GM21825 (cell line): ENCODE measurements around the gene GSTA5.
"Not testable (repeated sequence)": the region's sequence is repeated elsewhere in the genome, so short reads cannot be mapped to it uniquely, and the experiment has no call there.

ENCODE experiments used
- ATAC-seq: cut with Tn5 transposase; IDR thresholded peaks from one replicate; pipeline ENCODE4 v1.9.1; 2021; ENCODE audit warnings: mild to moderate bottlenecking, moderate library complexity; ENCODE audit not compliant: unreplicated experiment

Gene GSTA5

DNA sequence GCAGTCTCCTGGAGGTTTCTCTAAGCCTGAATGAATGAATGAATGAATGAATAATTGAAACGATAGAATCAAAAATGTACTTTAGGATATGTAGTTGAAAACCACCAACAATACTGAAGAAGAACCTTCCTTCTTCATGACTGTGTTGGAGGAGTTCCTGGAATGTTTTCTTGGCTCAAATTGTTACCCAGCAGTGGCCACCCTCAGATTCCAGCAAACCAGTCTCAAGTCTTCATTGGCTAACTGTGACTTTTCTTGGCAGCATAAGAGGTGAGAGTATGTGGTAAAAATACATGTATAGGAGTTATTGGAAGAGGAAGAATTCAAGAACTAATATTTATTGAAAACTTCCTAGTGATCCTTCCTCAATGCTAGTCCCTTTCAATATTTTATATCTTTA is 41.3 kb downstream of the GSTA5 start:
- not testable (repeated sequence) for ATAC-seq

DNA sequence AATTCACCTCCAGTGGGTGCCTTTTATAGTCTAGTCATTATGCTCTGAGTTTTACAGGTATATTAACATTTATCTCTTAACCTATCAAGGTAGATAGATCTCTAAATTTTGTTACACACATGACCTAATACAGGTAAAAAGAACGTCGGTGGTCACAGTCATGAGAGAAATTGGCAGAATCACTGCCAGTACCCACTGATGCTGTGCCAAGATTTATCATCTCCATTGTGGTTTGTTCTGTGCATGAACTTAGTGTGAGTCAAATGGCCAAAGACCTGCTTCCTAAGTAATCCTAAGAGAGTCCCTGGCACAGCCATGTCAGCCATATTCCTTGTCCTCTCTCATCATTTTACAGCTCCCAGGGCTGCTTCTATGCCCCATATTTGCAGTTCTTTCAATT is 46.2 kb downstream of the GSTA5 start:
- not testable (repeated sequence) for ATAC-seq

DNA sequence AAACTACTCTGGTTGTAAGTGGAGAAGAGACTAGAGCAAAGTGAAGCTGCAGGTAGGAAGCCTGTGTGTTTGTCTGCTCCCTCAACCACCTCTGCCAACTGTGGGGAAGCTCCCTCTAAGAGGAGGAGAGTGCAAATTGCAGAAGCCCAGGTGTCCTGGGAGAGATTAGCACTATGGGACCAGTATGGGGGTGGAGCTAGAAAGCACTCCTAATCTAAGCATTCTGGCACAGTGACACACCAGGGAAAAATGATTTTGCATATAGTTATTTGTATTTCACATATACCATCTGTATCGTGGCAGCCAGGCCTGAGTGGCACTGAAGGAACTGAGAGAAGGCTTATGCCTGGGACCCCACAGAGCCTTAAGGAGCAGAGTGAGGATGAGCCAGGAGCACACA is 49.8 kb downstream of the GSTA5 start:
- ATAC-seq = no peak

- ATAC-seq = not testable (repeated sequence)
Measured at GRCh38 chr6:52789658-52790057, 51.0 kb downstream of the GSTA5 start.

DNA sequence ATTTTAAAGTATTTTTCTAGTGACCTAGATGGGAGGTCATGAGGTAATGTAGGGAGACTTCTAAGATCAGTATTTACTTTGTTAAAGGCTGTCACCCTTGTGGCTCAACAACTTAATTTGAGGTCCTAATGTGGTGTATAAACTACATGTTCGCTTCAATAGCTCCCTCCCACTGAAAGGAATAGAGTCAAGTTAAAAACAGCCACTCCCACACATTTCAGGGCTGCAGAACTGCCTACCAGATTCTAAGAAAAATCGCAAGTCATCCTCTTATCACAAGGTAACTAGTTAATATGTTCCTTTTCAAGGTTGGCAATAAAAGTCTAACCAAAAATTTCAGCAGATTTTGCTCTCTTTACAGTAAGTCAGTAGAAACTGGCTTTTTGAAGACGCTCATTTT is 52.1 kb downstream of the GSTA5 start:
- ATAC-seq = no peak

GRCh38 chr6:52787917-52788316 is 52.7 kb downstream of the GSTA5 start:
- ATAC-seq = no peak

- ATAC-seq = no peak
Measured at GRCh38 chr6:52786249-52786956, 54.2 kb downstream of the GSTA5 start.

DNA sequence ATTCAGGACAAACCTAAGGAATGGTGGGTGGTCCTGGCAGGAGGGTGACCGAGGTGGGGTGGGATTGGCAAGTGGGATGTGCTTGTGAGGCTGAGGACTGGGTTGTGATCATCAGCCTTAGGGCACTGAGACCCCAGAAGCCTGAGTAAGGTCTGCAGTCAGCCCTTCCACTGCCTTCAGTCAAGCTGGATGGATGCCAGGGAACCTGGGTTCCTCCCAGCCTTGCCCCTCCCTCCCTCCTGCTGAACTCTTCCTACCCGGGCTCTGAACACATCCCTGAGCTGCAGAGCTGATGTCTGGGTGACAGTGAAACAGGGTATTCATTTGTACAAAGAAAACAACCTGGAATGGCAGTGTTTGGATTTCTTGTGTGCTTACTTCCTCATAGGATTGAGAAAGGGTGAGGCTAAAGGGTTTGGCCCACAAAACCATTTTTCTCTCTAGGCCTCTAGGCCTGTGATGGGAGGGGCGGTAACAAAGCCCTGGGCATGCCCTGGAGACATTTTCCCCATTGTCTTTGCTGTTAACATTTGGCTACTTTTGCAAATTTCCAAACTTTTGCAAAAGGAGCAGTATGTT is 57.8 kb downstream of the GSTA5 start:
- not testable (repeated sequence) for ATAC-seq

DNA sequence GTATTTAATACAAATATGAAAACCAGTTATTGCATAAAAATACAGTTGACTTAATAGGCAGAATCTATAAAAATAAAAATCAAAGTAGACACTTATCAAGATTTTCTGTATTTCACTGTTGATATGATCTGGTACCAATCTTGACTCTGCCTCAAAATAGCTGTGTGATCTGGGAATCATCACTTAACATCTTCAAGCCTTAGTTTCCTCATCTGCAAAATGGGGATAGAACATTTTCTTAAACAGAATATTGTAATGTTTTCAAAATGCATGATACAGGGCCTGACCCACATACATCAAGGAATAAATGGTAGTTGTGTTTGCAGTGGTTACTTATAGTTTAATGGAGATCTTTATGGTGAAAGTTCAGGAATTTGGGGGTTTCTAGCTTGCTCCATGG is 58.4 kb downstream of the GSTA5 start:
- not testable (repeated sequence) for ATAC-seq
